Testis (tissue), 3 donors: Measurements from ENCODE around the gene C4BPA. TPM values are rescaled to one million over a fixed set of nuclear protein-coding genes. Genes with fewer than 3 reads are reported as not detected.

Experiments
- DNase-seq: peaks from one replicate; pipeline ENCODE4 v3.0.0-alpha.2; 2019
- H3K27ac ChIP-seq, 2 donors: fragments of 200-600 bp; sonication (generic); one replicate each; pipeline ENCODE4 v1.5.1; 2019
- H3K27me3 ChIP-seq: fragments of 200-600 bp; sonication (generic); one replicate; pipeline ENCODE4 v1.5.1; 2019
- H3K36me3 ChIP-seq: fragments of 200-600 bp; sonication (generic); one replicate; pipeline ENCODE4 v1.5.1; 2017; ENCODE audit warnings: low read depth; ENCODE audit errors: missing control alignments
- H3K4me1 ChIP-seq: fragments of 200-600 bp; sonication (generic); one replicate; pipeline ENCODE4 v1.5.1; 2019
- H3K4me3 ChIP-seq, 2 donors: fragments of 200-600 bp; sonication (generic); one replicate each; pipeline ENCODE4 v1.5.1; 2017 to 2019
- H3K9me3 ChIP-seq: fragments of 200-600 bp; sonication (generic); one replicate; pipeline ENCODE4 v1.5.1; 2017
- CTCF ChIP-seq, 3 experiments: fragments of 450-650 bp in 2 of 3; fragments of 200-600 bp in 1 of 3; sonication (generic) in 1 of 3; IDR thresholded peaks; one replicate each; pipeline ENCODE4 v1.5.1; 2016 to 2019; ENCODE audit warnings: antibody characterized with exemption in 3 of 3, mild to moderate bottlenecking in 2 of 3, moderate library complexity in 1 of 3
- POLR2A ChIP-seq: fragments of 450-650 bp; IDR thresholded peaks from one replicate; pipeline ENCODE4 v1.6.1; 2017; ENCODE audit warnings: antibody characterized with exemption, mild to moderate bottlenecking, moderate library complexity
- WGBS, 2 donors: methylation state at CpG; one replicate each; pipeline ENCODE4 v1.1.5; 2018; 5-methylcytosine and 5-hydroxymethylcytosine counted together
- intact Hi-C: fragments of 100-400 bp; cut with DNase I; formaldehyde crosslinking; loops from one replicate; pipeline ENCODE4 v1.15.1; 2023; ENCODE audit warnings: low total_unique reads
- polyA plus RNA-seq: library from polyadenylated mRNA; stranded (reverse); fragments of 350-450 nt; fragmentation: Illumina TruSeq; extraction: RNeasy Lipid Tissue Mini Kit (QIAGEN cat#74804); gene quantifications from one replicate; pipeline ENCODE4 v1.2.3, GENCODE V29; 2014; ENCODE audit warnings: low read depth, low replicate concordance; ENCODE audit not compliant: insufficient read depth
- total RNA-seq, 2 donors: library from RNA; depleted of rRNA; stranded (reverse); fragments of >200 nt; gene quantifications; one replicate each; pipeline ENCODE4 v1.2.3, GENCODE V29; 2016

Gene C4BPA
- total and polyA plus RNA-seq, 3 donors from 2014 or later = 0.24 to 1.0 (median 0.43) TPM

GRCh38 chr1:207101720-207102119 is 2.3 kb upstream of the C4BPA start:
- intact Hi-C loops = no loop called here
- 71 to 94% methylated on average over 1 of the region's 1 CpG for WGBS, 2 donors
- Histone ChIP-seq H3K36me3 (no peaks in the 10 kb centered on the region), H3K27ac (no peak overlapping the region), H3K9me3 (no peaks in the 10 kb centered on the region), H3K4me3 (no peak overlapping the region), H3K4me1 (no peaks in the 10 kb centered on the region), H3K27me3 (no peaks in the 10 kb centered on the region)
- no peak for DNase-seq
- TF ChIP-seq POLR2A = no peak
- TF ChIP-seq CTCF (IDR thresholded peaks at IDR 0.05) = no peak

GRCh38 chr1:207102146-207102545 is 1.9 kb upstream of the C4BPA start:
- no peaks in the 10 kb centered on the region for H3K36me3 ChIP-seq
- no peak overlapping the region for H3K4me3 ChIP-seq
- no peak for DNase-seq
- intact Hi-C loops = no loop called here
- WGBS, 2 donors = 57 to 64% methylated on average over 5 of the region's 5 CpGs
- no peaks in the 10 kb centered on the region for H3K27me3 ChIP-seq
- no peaks in the 10 kb centered on the region for H3K9me3 ChIP-seq
- TF ChIP-seq POLR2A (no peak), CTCF (IDR thresholded peaks at IDR 0.05) (no peak)
- H3K27ac ChIP-seq = no peak overlapping the region
- H3K4me1 ChIP-seq = no peaks in the 10 kb centered on the region

GRCh38 chr1:207102659-207103058 is 1.4 kb upstream of the C4BPA start:
- Histone ChIP-seq H3K4me1 (no peaks in the 10 kb centered on the region), H3K27me3 (no peaks in the 10 kb centered on the region), H3K4me3 (no peak overlapping the region), H3K9me3 (no peaks in the 10 kb centered on the region), H3K36me3 (no peaks in the 10 kb centered on the region), H3K27ac (no peak overlapping the region)
- 79 to 90% methylated on average over 1 of the region's 1 CpG for WGBS, 2 donors
- TF ChIP-seq POLR2A (no peak), CTCF (IDR thresholded peaks at IDR 0.05) (no peak)
- no peak for DNase-seq
- intact Hi-C loops = no loop called here

GRCh38 chr1:207109004-207109403 is 5.0 kb downstream of the C4BPA start:
- Histone ChIP-seq H3K36me3 (no peaks in the 10 kb centered on the region), H3K4me3 (no peak overlapping the region), H3K9me3 (no peaks in the 10 kb centered on the region), H3K27ac (no peak overlapping the region), H3K27me3 (no peaks in the 10 kb centered on the region), H3K4me1 (no peaks in the 10 kb centered on the region)
- WGBS, 2 donors = 74 to 88% methylated on average over 3 of the region's 3 CpGs
- intact Hi-C loops = no loop called here
- no peak for TF ChIP-seq POLR2A
- no peak for TF ChIP-seq CTCF (IDR thresholded peaks at IDR 0.05)
- DNase-seq = no peak

DNA sequence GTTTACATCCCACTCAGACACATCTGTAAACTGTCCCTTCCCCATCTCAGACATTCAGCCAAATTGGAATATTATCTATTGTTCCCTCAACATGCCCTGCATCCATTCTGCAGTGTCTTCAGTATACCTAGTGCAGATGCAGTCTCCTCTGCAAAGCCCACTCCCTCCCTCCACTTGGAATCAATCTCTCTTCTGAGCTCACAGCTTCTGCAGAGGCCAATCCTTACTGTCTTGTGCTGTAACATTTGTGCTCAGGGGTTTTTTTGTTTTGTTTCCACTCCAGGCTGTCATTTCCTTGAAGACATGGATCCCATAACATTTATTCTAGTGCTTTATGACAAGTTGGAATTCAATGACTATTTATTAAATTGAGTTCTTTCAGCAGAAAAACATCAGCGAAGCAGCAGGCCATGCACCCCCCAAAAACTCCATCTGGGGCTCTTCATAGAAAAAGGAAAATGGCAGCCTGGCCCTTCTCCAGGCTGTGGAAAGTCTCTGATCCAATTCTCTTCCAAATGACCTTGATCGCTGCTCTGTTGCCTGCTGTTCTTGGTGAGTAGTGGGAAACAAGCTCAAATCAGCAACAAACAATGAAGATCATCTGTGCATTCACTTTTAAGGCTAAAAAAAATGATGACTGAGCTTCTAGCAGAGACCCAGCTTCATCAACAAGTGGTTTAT is 8.7 kb downstream of the C4BPA start:
- Histone ChIP-seq H3K27me3 (no peaks in the 10 kb centered on the region), H3K4me3 (no peak overlapping the region), H3K9me3 (no peaks in the 10 kb centered on the region), H3K4me1 (no peaks in the 10 kb centered on the region), H3K36me3 (no peaks in the 10 kb centered on the region), H3K27ac (no peak overlapping the region)
- TF ChIP-seq POLR2A (no peak), CTCF (IDR thresholded peaks at IDR 0.05) (no peak)
- intact Hi-C loops = no loop called here
- no peak for DNase-seq
- WGBS, 2 donors = 55 to 63% methylated on average over 2 of the region's 2 CpGs
